Occipital lobe (tissue), 2 donors: Measurements from ENCODE around the gene JDP2. TPM values are rescaled to one million over a fixed set of nuclear protein-coding genes. Genes with fewer than 3 reads are reported as not detected.
"Not testable (repeated sequence)": the region's sequence is repeated elsewhere in the genome, so short reads cannot be mapped to it uniquely, and the experiment has no call there.

Experiments
- DNase-seq: peaks from one replicate; lab custom pipeline; 2025; lab: John Stamatoyannopoulos, UW
- total RNA-seq: library from RNA; depleted of rRNA; stranded (reverse); fragments of >200 nt; gene quantifications from one replicate; pipeline ENCODE4 v1.2.3, GENCODE V29; 2014

Gene JDP2, protein sequence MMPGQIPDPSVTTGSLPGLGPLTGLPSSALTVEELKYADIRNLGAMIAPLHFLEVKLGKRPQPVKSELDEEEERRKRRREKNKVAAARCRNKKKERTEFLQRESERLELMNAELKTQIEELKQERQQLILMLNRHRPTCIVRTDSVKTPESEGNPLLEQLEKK
- total RNA-seq: 4.2 TPM

DNA sequence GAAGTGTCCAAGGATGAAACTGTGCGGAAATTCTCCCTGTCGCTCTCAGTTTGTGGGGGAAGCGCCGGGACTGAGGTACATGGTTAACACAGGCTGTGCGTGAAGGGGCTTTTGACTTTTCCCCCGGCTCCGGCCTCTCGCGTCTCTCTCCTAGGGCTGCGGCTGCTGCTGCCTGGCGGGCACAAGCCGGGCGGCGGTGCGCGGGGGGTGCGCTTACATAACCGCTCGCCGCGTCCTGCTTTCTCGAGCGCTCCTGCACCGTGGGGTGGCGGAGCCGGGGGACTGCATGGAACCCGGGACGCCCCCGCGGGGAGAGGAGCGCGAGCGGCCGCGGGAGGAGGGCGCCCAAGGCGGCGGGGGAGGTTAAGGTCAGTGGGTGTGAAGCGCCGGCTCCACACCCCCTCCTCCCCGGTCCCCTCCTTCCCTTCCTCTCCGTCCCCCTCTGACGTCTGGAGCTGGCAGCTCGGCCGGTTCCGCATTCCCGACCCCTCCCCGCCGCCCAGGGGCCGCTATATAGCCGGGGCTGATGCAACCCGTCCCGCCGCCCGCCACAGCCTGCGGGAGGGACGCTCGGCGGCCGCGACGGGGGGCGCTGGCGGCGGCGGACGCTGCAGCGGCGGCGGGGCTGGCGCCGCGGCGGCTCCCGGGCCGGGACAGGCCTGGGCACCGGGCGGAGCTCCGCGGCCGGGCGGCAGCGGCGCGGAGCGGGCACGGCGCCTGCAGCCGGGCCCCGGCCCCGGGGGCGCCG lies at the start of gene JDP2:
Gene JDP2 (plus strand): TSS at position 541 of the 748 bp plus-strand sequence. CDS start 9,899 bp downstream, outside the sequence.
- peak; percentile 74 for DNase-seq

DNA sequence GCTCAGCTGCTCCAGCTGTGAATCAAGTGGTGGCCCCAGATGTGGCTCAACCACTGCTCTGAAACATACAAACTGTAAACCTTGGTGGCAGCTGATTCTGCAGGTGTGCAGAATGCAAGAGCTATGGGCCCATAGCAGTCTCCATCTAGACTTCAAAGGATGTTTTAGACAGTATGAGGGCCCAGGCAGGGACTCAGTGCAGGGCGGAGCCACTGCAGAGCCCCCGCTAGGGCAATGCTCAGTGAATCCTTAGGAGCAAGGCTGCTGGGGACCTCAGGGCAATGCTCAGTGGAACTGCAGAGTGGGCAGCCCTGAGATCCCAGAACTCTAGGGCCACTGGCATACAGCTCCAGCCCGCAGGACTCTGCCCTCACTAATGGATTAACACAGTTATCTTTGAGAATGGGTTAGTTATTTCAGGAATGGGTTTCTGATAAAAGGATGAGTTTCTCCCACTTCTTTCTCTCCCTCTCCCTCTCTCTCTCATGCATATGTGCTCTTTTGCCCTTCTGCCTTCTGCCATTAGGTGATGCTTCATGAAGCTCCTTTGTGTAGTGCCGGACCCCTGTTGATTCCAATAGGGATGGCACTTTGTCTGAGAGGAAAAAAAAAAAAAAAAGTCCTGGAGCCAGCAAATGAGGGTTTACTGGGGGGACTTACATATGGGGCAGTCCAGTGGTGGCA lies 48.4 kb upstream of the JDP2 start:
- DNase-seq: no peak

DNA sequence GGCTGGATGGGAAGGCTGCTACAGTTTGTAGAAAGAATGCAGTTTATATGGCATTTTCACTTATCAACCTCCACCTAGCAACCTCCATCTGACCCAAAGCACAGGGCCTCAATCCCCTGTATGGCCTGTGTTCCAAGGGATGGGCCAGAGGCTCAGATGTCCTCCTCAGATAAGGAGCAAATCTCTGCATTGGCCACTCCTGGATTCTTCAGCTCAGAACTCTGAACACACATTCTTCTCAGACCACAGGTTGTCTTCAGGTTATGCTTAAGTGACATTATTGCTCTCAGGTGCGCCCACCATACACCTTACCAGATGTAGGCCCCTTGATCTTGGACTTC lies 47.9 kb upstream of the JDP2 start:
- DNase-seq: no peak

DNA sequence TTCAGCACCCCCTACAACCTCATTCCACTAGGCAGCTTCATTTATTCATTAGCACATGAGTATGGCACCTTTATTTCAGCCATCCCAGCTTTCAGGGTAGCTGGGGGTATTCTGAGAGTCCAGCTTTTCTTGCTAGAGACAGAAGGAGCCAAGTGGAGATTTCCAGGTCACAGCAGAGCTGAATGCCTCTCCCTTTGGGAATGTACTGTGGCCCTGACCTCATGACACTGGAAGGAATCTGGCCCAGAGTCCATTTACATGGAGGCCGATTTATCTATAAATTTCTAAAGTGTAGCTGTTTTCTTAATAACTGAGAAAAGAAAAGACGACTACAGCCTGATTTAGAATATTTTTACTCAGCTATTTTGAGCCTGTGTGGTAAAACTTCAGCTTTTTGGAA lies 47.2 kb upstream of the JDP2 start:
- no peak for DNase-seq

DNA sequence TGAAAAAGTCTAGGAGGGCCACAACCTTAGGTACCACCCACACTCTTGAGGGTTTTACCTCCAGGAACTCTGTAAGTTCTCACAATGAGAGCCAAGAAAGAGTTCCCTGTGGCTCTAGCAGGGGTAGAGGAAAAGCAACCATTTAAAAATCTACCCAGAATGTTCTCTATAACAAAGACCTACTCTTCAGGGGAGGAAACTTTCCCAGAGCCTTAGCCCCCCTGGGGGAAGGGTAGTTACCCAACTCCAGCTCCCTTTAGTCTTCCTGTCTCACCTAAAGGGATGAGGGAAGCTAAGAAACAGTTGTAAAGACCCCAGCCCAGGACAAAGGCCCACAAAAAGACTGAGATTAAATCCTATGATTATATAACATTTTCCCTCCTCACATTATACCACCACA lies 46.2 kb upstream of the JDP2 start:
- DNase-seq: no peak

DNA sequence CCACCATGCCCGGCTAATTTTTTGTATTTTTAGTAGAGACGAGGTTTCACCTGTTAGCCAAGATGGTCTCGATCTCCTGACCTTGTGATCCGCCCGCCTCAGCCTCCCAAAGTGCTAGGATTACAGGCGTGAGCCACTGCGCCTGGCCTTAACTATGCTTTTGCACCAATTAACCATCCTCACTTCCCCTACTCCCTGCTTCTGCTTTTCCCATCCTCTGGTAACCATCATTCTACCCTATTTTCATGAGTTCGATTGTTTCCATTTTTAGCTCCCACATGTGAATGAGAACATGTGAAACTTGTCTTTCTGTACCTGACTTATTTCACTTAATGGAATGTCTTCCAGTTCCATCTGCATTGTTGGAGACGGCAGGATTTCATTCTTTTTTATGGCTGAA lies 44.6 kb upstream of the JDP2 start:
- DNase-seq: not testable (repeated sequence)

DNA sequence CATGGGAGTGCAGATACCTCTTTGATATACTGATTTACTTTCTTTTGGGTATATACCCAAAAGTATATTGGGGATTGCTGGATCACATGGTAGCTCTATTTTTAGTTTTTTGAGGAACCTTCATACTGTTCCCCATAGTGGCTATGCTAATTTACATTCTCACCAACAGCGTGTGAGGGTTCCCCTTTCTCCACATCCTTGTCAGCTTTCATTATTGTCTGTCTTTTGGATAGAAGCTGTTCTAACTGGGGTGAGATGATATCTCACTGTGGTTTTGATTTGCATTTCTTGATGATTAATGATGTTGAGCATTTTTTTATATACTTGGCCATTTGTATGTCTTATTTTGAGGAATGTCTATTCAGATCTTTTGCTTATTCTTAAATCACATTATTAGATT lies 44.1 kb upstream of the JDP2 start:
- DNase-seq: no peak

DNA sequence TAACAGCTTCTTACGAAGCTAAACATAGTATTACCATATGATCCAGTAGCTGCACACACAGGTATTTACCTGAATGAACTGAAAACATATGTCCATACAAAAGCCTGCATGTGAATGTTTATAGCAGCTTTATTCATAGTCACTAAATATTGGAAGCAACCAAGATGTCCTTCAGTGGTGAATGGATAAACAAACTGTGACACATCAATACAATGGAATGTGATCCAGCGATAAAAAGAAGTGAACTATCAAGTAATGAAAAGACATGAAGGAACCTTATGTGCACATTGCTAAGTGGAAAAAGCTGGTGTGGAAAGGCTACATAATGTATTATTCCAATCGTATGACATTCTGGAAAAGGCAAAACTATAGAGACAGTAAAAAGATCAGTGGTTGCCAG lies 38.1 kb upstream of the JDP2 start:
- DNase-seq: no peak

DNA sequence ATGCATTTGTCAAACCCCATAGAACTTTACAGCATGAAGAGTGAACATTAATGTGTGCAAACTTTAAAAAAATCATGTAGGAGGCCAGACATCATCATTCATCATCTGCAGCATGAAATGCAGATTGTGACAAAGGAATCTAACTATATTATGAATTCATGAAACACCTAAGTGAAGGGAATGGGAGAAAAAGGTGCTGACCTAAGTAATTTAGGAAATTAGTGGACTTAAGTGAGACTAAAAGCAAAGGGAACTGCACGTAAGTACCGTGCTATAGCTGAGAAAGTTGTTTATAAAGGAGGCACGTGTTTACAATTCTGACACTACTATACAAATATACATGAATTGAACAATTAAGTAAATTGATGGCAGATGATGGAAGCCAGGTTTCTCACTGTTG lies 37.6 kb upstream of the JDP2 start:
- DNase-seq: no peak

DNA sequence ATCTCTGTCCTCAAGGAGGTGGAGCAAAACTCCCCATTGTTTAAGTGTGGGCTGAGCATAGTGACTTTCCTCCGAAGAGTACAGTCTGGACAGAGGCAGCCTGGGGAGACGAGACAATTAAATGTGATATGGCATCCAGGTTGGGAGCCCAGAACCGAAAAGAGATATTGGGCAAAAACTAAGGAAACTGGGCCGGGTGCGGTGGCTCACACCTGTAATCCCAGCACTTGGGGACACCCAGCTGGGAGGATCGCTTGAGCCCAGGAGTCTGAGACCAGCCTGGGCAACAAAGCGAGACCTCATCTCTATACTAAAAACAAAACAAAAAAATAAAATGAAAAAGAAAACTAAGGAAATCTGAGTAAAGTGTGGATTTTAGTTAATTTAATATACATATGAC lies 35.9 kb upstream of the JDP2 start:
- no peak for DNase-seq

DNA sequence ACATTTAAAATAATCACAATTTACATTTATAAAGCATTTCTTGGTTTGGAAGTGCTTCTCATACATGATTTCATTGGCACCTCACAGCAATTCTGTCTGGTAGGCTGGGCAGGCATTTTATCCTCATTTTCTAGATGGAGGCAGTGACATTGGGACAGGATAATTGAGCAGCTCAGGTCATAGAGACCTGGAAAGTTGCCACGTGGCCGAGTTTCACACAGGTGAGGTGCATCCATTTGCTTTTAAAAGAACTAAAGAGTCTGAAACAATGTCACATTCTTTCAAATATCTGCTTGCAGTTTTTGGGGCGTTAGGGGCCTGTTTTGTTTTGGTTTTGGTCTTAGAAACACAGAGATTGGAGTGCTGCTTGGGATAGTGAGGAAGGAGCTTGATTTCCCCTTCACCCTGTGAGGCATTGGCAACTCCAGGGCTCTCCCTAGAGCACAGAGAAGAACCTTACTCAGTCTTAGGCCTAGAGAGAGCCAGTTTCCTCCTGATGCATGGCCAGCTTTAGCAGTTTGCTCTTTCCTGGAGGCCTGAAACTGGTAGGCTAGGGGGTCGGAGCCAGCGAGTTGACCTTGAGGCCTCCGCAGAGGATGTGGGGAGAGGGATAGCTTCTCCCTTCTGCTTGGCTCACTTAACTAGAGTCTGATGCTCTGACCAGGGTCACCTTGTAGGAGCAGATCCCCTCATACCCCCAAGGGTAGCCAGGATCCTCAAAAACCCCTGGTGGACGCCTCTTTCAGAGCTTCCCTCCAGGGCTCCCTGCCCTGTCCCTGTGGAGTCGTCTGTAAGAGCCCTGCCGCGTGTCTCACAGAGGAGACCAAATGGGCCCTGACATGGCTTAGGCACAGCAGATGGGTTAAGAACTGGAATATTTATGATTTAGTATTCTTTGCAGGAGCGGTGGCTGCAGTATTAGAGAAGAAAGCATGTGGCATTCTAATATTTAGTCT lies 34.9 kb upstream of the JDP2 start:
- no peak for DNase-seq

DNA sequence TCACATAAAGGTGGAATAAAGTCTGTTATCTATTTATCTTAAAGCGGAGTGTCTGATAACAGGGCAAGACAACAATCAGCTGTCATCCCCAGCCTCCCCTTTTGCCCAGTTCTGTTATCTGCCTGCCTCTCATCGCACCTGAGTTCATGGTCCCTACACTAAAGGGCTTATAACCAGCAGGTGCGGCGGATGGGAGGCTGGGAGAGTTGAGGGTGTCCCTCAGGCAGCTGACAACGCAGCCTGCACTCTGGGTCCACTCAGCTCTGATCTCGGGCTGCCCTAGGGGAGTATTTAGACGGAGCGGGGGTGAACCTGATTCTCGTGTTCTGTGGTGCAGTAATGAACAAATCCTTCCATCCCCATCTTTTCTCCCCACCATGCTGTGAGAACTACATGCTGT lies 34.0 kb upstream of the JDP2 start:
- no peak for DNase-seq

DNA sequence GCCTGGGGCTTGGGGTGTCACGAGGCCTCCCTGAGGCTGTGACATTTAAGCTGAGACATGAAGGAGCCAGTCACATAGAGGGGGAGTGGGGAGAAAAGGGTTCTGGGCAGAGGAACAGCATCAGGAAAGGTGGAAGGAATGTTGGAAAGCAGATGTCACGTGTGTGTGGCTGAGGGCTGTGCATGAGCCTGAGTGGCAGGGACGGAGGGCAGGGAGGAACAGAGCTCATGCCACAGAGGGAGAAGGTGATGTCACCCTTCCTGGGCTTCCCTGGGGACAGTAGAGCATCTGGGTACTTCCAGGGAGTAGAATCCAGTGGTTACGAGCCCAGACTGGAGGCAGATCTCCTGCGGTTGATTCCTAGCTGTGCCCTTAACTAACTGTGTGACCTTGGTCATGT lies 32.0 kb upstream of the JDP2 start:
- DNase-seq: no peak

DNA sequence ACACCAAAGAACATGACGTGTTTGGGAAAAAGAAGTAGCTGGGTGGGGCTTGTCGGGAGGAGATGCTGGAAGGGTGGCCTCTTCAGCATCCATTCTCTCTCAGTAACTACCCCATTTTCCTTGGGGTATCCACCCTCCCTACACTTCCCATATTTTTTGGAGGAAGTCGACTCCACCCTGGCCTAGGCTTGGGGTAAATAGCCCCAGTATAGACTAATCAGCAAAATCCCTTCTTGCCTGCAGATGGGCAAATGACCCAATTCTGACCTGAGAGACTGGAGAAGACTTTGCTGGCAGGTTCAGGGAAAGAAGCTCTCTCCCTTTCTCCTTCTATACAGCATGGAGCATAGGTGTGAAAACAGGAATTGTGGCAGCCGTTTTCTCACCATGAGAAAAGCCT lies 28.5 kb upstream of the JDP2 start:
- no peak for DNase-seq

DNA sequence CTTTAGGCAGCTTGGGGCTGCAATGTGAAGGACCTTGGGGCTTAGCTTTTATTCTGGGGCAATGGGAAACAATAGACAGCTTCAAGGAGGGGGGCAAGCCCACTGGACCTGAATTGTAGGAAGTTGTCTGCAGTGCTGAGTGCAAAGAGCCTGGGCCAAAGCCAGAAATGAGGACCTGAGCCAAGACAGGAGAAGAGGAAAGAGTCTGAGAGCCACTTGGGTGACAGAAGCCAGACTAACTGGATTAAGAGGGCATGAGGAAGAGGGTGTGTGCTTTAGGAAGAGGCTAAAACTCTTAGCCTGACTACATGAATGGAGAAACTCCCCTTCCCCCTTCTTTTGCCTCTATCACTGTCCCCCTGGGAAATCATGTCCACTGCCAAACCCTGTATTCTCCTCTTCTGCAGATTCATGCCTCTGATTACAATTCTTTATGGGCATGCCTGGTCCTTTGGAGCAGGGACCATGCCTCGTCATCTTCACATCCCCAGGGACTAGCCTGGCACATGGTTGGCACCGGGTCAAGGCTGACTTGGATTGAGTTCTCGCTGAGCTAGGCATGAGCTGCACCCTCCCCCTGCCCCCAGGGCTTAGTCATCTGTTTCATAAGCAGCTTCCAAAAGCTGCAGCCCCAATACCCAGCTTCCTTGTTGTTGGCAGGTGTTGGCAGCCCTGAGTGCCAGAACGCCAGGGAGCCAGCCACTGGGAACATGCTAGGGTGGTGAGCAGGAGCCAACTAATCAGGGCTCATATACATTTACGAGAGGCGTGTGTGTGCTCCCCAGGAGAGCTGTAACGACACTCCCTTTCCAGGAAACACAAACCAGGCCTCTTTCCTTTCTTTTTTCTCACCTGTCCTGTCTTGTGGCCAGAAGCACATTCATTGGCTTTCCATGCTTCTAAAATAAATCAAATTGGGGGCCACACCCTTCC lies 27.7 kb upstream of the JDP2 start:
- peak; percentile 90 for DNase-seq

DNA sequence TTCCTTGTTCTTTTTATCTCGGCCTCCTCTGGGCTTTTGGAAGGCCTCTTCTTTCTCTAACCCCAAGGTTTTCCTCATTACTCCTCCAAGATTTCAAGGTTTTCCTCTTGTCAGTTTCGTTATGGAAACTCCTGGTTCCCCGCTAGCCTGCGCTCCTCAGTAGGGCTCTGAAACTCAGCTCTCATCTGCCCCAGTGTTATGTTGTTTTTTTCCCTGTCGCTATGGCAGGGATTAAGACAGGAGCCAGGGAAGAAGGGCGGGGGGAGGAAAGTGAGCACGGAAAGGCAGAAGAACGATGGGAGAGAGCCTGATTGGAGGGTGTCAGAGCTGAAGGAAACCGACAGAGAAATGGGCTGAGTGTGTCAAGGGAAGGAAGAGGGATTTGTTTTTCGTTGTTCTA lies 26.5 kb upstream of the JDP2 start:
- DNase-seq: no peak

DNA sequence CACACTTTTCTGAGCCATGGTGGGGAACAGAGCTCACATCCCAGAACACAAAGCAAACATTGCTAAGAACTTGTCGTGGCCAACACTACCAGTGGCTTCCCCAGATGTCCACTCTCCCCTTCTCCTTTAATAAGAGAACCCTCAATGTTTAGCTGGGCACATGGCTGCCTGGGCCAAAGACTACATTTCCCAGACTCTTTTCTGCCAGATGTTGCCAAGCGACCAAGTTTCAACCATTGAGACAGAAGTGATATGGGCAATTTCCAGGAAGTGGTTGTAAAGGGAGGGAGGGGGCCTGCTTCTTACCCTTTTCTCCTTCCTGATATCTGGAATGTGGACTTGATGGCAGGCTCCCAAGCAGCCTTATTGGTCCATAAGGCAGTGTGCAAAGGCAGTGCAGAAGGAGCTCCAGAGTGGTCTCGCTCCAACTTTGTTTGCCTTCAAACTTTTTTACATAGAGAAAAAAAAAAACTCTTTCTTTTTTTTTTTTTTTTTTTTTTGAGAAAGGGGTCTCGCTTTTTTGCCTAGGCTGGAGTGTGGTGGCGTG lies 24.9 kb upstream of the JDP2 start:
- no peak for DNase-seq

DNA sequence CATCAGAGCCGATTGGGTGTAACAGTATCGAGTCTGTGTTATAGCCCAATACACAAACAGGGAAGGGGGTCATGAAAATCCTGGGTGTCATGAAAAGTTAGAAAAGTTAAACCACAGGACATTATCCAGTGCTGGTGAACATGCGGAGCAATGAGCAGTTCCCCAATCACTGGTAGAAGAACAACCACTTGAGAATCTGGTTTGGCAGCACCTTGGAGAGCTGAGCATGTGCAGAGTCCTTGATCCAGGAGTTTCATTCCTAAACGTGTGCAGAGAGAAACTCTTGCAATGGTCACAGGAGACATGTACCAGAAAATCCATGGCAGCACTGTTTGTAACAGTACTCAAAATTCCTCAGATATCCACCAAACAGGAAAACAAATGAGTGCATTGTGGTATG lies 23.0 kb upstream of the JDP2 start:
- DNase-seq: no peak

DNA sequence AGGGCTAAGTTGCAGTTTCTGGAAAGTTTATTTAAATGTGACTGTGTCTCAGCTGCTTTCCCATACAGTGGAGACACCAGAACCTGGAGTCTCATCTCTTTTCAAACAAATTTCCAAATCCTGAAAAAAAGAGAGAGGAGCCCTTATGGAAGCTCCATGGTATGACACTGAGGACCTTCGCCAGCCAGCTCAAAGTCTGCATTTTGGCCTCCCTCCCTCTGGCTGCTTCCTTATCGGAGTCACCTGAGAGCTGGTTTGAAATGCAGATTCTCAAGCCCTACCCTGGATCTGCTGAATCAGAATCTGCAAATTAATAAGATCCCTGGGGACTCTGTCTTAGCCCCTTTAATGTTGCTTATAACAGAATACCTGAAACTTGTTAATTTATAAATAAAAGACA lies 21.7 kb upstream of the JDP2 start:
- DNase-seq: no peak

DNA sequence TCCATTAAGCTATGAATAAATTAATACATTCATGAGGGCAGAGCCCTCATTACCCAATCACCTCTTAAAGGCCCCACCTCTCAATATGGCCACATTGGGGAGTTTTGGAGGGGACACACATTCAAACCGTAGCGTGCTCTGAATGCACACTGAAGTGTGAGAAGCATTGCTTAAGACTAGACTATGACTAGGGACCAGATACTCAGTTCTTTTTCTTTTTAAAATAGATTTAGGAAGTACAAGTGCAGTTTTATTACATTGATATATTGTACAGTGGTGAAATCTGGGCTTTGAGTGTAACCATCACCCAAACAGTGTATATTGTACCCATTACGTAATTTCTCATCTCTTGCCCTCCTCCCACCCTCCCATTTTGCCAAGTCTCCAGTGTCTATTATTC lies 21.0 kb upstream of the JDP2 start:
- no peak for DNase-seq
